Neural crest cell (in vitro differentiated cells): Measurements from ENCODE around the gene HILPDA. TPM values are rescaled to one million over a fixed set of nuclear protein-coding genes. Genes with fewer than 3 reads are reported as not detected.

Experiments
- DNase-seq: peaks from one replicate; pipeline ENCODE4 v3.0.0; 2021; ENCODE audit warnings: low read depth, mixed read lengths, low spot score
- H3K27ac Mint-ChIP-seq: one replicate; pipeline ENCODE4 v1.8.0; 2021; ENCODE audit warnings: mild to moderate bottlenecking, mixed read lengths; ENCODE audit not compliant: unreplicated experiment
- H3K27me3 Mint-ChIP-seq: 2 replicates; pipeline ENCODE4 v1.8.0; 2021; ENCODE audit warnings: low read depth, mild to moderate bottlenecking, mixed read lengths
- H3K36me3 Mint-ChIP-seq: 2 replicates; pipeline ENCODE4 v1.8.0; 2021; ENCODE audit warnings: low read depth, mild to moderate bottlenecking, mixed read lengths
- H3K4me1 Mint-ChIP-seq: 2 replicates; pipeline ENCODE4 v1.8.0; 2021; ENCODE audit warnings: mixed read lengths
- H3K4me3 Mint-ChIP-seq: one replicate; pipeline ENCODE4 v1.8.0; 2021; ENCODE audit warnings: mild to moderate bottlenecking, mixed read lengths
- H3K9me3 Mint-ChIP-seq: 2 replicates; pipeline ENCODE4 v1.8.0; 2021; ENCODE audit warnings: mixed read lengths
- total RNA-seq: library from RNA; stranded (reverse); gene quantifications from 2 replicates; pipeline ENCODE4 v1.2.1, GENCODE V29; 2021
- TF ChIP-seq, protein P1 (sequence below): fragments of 200-600 bp; sonication (generic); conservative IDR thresholded peaks from 2 replicates; pipeline ENCODE4 v1.5.0; 2021; ENCODE audit warnings: antibody characterized with exemption, mild to moderate bottlenecking

Gene HILPDA
- total RNA-seq, 1 donor from 2014 or later: 46.7 TPM

DNA sequence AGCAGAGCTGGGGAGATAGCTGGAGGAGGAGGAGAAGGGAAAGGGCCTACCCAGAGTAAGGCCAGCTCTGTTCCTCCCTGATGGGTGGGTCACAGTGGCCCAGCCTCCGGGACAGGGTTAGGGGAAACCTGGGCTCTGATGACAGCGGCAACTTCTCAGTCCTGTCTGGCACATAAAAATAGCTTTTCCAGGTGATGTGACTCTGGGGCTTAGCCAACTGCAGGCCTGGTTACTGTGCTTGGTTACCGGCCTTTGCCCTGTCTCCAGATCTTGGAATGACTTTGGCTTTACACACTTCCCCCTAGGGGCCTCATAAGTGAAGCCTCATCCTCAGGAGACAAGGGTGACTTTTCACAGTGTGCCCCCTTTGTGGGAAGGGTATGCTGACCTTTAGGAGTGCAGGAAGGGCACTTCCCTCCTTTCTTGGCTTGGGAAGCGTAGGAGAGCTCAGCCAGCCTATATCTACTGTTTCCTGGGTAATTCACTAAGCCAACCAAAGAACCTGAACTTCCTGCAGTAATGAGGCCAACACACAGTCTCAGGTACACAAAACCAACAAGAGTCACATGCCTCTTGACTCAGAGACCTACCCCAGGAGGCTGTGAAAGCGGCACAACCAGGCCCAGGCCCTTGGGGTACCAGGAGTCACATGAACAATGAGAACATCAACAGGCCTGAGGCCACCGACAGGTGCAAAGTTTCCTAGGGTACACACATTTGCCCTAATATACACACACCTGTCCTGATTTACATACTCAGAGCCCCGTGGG lies 11.7 kb upstream of the HILPDA start:
- DNase-seq: no peak
- Mint-ChIP-seq H3K9me3 (no peaks in the 10 kb centered on the region), H3K4me3 (no peak overlapping the region), H3K27me3 (no peaks in the 10 kb centered on the region), H3K36me3 (no peaks in the 10 kb centered on the region), H3K27ac (peak overlapping the region; percentile 67), H3K4me1 (no peaks in the 10 kb centered on the region)
- TF ChIP-seq, protein P1, sequence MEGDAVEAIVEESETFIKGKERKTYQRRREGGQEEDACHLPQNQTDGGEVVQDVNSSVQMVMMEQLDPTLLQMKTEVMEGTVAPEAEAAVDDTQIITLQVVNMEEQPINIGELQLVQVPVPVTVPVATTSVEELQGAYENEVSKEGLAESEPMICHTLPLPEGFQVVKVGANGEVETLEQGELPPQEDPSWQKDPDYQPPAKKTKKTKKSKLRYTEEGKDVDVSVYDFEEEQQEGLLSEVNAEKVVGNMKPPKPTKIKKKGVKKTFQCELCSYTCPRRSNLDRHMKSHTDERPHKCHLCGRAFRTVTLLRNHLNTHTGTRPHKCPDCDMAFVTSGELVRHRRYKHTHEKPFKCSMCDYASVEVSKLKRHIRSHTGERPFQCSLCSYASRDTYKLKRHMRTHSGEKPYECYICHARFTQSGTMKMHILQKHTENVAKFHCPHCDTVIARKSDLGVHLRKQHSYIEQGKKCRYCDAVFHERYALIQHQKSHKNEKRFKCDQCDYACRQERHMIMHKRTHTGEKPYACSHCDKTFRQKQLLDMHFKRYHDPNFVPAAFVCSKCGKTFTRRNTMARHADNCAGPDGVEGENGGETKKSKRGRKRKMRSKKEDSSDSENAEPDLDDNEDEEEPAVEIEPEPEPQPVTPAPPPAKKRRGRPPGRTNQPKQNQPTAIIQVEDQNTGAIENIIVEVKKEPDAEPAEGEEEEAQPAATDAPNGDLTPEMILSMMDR: no peak

DNA sequence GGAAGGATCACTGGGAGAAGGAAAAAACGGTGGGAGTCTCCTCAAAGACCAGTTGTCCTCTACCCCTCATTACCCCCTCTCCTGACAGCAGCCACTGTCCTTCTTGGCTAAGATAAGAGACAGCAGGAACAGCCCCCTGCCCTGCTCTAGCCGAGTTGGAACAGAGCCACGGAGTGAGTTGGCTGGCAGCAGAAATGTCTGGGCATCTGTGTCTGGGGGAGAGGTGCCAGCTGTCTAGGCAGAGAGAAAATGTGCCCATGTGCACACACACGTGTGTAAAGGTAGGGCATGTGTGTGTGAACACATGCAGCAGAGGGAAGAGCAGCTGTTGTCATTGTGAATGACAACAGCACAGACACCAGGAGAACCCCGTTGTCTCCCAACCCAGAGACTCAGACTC lies 9.4 kb upstream of the HILPDA start:
- H3K9me3 Mint-ChIP-seq: no peaks in the 10 kb centered on the region
- no peak overlapping the region for H3K27ac Mint-ChIP-seq

DNA sequence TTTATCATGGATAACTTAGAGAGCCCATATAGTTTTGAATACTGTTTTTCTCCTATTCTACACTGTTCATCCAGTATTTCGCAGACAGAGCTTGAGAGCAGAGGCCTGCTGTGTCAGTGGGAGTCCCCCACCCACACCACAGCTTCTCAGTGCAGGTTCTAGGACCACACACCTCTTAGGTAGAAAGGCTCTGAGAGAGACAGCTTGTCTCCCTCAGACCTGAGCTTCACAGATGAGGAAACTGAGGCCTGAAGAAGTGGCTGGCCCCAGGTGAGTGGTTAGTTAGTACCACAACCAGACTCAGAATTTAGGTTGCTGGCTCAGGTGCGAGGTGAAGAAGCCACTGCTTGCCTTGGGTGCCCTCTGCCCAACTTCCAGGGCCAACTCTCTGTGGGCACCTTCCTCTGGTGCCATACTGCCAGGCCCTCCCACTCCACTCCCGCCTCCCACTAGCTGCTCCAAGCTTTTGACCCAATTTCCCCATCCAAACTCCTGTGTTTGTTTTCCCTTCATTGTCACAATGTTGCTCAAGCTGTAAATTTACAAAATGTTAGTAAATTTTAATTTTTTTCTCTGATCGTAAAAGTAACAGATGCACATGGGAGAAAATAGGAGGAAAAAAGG lies 7.6 kb upstream of the HILPDA start:
- no peaks in the 10 kb centered on the region for H3K36me3 Mint-ChIP-seq
- H3K4me3 Mint-ChIP-seq: no peak overlapping the region
- peaks cover 16% of the 10 kb centered on the region for H3K27me3 Mint-ChIP-seq
- TF ChIP-seq, protein P1: no peak
- no peak for DNase-seq
- no peak overlapping the region for H3K27ac Mint-ChIP-seq
- H3K9me3 Mint-ChIP-seq: no peaks in the 10 kb centered on the region
- H3K4me1 Mint-ChIP-seq: peaks cover 5% of the 10 kb centered on the region

More for the DNA sequence above, 9.4 kb upstream of the HILPDA start:
- Mint-ChIP-seq H3K4me1 (no peaks in the 10 kb centered on the region), H3K36me3 (no peaks in the 10 kb centered on the region), H3K4me3 (no peak overlapping the region), H3K27me3 (peaks cover 3% of the 10 kb centered on the region)
- no peak for DNase-seq
- TF ChIP-seq, protein P1: no peak

DNA sequence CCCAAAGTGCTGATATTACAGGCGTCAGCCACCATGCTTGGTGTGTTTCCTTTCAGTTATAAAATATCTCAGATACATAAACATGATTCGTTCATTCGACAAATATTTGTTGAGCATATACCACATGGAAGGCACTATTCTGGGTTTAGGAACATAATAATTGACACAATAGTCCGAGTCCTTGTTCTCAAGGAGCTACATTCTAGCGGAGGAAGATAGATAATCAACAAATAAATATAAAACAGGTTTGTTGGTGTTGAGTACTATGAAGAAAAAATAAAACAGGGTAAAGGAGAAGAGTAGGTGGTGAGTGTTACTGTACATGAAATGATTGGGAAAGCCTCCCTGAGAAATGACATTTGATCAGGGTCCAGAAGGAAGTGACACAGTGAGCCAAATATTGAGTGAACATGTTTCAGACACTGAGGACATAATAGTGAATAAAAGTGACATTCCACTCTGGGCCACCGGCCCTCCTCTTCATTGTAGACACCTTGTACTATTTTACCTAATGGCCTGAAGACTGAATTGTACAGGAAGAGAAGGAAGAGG lies 6.9 kb upstream of the HILPDA start:
- TF ChIP-seq, protein P1: no peak
- H3K4me3 Mint-ChIP-seq: no peak overlapping the region
- no peak overlapping the region for H3K27ac Mint-ChIP-seq
- no peaks in the 10 kb centered on the region for H3K9me3 Mint-ChIP-seq
- no peak for DNase-seq
- H3K4me1 Mint-ChIP-seq: peaks cover 6% of the 10 kb centered on the region
- H3K27me3 Mint-ChIP-seq: peaks cover 16% of the 10 kb centered on the region
- H3K36me3 Mint-ChIP-seq: no peaks in the 10 kb centered on the region

DNA sequence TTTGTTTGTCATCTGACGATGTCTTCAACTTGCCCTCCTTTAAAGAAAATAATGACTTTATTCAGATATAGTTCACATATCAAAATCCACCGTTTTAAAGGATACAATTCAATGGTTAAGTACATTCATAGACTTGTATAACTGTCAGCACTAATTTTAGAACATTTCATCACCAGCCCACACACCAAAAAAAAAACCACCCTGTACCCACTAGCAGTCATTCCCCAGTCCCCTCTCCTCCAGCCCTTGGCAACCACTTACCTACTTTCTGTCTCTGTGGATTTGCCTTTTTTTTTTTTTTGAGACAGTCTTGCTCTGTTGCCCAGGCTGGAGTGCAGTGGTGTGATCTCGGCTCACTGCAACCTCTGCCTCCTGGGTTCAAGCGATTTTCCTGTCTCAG lies 5.3 kb upstream of the HILPDA start:
- Mint-ChIP-seq H3K36me3 (no peaks in the 10 kb centered on the region), H3K9me3 (no peaks in the 10 kb centered on the region), H3K27ac (no peak overlapping the region), H3K4me1 (peaks cover 20% of the 10 kb centered on the region), H3K27me3 (peaks cover 16% of the 10 kb centered on the region), H3K4me3 (no peak overlapping the region)
- DNase-seq: no peak
- TF ChIP-seq, protein P1: no peak
